T-helper 1 cell treated with Interleukin-12 subunit alpha and Interleukin-12 subunit beta and Interleukin-4 antibody, amounts not matched to agents 30 ng/mL and 1 ng/mL, for 36 hours (primary cell): Measurements from ENCODE around the gene POLL. TPM values are rescaled to one million over a fixed set of nuclear protein-coding genes. Genes with fewer than 3 reads are reported as not detected.

Experiments used
- intact Hi-C: fragments of 100-400 bp; cut with micrococcal nuclease; formaldehyde crosslinking; loops from one replicate; pipeline ENCODE4 v1.15.1; 2024
- total RNA-seq: library from RNA; stranded (reverse); gene quantifications from 2 replicates; pipeline ENCODE4 v1.2.3, GENCODE V29; 2022

The POLL gene
- total RNA-seq, 1 donor from 2014 or later, result 35.4 TPM

DNA sequence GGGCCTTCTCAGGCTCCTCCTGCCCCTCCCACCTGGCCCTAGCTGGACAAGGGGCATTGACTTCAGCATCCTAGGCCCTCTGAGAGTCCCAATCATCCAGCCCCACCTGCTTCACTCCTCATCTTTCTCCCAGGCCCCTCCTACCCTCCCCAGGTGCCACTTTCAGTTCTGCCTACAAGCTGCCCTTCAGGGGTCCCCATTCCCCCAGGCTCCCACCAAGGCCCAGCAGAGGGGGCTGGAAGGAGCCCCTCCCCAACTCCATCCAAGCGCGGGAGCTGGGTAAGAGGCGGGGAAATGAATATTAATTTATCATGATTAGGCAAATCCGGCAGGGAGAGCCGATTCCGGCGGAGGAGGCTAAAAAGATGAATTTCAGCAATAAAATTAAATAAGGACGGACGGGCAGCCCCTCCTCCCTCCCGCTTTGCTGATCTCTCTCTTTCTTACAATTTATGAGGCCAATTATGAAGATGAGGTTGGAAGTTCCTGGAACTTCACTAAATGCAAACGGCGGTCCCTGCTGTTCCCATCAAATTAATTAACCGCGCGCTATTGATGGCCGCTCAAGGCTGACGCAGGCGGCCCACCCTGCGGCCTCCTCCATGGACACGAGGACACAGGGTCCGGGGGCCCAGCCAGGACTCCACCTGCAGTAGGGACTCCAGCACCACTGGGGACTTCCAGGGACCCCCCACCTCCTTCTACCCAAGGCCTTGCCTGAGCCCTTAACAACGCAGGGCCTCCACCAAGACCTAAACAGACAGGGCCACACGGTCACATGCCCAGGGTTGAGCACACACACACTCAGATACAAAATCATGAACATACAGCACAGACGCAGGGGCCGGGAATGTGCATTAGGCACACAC lies 13.9 kb downstream of the POLL start:
- intact Hi-C loops, result no loop called here

DNA sequence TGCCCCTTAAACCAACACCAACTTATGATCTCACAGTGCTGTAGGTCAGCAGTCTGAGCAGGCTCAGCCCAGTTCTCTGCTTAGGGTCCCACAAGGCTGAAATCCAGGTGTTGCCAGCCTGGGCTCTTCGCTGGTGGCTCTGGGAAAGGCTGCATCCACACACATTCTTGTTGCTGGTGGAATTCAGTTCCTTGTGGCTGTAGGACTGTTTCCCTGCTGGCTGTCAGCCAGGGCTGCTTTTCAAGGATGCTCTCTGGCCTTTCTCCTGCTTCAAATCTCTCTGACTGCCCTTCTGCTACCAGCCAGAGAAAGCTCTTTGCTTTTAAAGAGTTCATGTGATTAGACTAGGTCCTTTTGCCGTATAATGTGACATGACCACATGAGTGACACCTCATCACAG lies 15.3 kb downstream of the POLL start:
- intact Hi-C loops, result no loop called here

DNA sequence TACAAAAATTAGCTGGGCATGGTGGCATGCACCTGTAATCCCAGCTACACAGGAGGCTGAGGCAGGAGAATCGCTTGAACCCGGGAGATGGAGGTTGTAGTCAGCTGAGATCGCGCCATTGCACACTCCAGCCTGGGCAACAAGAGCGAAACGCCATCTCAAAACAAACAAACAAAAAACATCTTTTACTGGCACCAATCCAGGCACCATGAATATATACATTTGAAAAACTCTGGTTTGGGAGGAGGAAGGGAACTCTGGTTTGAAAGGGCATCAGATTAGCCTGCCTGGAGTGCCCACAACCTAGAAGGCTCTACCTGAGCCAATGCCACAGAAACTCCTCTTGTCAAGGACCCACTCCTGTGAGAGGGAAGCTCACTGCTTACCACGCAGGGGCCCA lies 15.9 kb downstream of the POLL start:
- intact Hi-C loops, result no loop called here

- intact Hi-C loops, result no loop called here
Measured at GRCh38 chr10:101571271-101571925, 16.7 kb downstream of the POLL start.

DNA sequence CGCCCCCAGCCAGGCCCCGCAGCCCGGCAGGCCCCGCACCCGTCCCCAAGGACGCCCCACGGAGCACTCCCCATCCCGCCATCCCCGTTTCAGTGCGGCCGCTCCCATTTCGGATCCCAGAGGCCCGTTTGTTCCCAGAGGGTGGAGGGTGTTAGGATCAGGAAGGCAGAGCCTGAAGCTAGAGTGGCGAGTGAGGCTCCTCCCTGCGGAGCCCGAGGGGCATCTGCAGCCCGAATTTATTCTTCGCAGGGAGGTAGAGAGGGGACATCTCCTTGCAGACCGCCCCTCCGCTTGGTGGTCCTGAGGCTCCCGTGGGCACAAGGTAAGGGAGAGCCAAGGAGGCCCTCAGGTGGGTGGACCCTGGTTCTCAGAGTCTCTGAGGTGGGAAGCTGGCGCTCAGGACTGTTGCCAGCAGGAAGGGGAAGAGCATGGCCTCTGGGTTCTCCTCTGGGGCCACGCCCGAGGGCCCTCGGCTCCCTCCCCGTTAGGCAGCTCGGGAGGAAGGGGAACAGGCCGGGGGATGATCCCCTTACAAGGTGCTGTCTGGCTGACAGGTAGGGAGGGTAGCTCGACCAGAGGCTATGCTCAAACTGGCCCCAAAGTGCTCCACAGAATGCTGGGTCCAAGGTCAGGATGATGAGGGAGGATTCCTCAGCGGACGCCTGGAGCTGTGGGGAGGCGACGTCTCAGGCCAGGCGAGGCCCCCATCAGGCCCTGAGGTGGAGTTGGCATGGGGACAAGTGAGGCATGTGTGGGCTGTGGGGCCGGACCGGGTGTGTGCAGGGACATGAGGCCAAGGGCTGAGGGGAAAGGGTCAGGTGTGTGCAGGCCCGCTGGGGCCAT lies 17.4 kb downstream of the POLL start:
- intact Hi-C loops, result loop anchor here (1.0 kb wide), 7 partner anchors 18 to 409 kb away; partner anchors contain the start of genes DPCD and POLL

- intact Hi-C loops, result loop anchor here (1.0 kb wide), 8 partner anchors 18 to 409 kb away; partner anchors contain the start of genes DPCD and POLL
Measured at GRCh38 chr10:101569622-101570427, 18.2 kb downstream of the POLL start.

GRCh38 chr10:101569323-101569621 lies 18.8 kb downstream of the POLL start:
- intact Hi-C loops, result loop anchor here (1.0 kb wide), 1 partner anchor 216 kb away; no protein-coding TSS in a partner anchor

- intact Hi-C loops, result no loop called here
Measured at GRCh38 chr10:101568054-101568745, 19.9 kb downstream of the POLL start.

DNA sequence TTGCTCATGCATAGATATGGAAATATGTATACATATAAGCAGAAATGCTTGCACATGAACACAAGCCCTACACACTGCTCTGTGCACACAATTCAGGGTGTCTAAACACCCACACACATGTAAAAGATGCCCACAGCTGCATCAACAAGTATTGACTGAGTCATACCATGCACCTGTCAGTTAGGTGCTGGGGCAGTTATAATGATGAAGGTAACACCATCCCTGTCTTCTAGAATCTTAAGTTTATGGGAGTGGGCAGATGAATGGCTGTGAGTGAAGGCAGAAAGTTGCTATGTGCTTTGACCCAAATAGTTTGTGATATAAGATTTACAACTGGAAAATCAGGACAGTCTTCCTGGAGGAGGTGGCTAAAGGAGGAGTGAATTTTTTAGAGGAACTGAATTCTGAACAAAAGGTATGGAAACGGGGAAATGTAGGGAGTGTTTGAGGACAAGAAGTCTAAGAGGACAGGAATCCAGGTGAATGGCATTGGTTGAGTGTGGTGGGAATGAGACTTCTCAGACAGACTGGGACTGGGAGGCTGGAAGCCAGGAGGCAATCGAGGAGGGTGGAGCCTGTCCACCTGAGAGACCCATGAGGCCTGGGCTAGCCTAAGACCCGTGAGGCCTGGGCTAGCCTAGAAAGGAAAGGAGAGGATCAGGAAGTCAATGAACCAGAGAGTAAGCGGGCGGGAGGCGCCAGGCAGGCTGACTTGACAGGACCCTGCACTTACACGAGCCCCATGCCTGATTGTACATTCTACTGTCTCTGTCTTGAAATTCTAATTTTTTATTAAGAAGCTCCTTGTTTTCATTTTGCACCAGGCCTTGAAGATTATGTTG lies 20.7 kb downstream of the POLL start:
- intact Hi-C loops, result no loop called here

DNA sequence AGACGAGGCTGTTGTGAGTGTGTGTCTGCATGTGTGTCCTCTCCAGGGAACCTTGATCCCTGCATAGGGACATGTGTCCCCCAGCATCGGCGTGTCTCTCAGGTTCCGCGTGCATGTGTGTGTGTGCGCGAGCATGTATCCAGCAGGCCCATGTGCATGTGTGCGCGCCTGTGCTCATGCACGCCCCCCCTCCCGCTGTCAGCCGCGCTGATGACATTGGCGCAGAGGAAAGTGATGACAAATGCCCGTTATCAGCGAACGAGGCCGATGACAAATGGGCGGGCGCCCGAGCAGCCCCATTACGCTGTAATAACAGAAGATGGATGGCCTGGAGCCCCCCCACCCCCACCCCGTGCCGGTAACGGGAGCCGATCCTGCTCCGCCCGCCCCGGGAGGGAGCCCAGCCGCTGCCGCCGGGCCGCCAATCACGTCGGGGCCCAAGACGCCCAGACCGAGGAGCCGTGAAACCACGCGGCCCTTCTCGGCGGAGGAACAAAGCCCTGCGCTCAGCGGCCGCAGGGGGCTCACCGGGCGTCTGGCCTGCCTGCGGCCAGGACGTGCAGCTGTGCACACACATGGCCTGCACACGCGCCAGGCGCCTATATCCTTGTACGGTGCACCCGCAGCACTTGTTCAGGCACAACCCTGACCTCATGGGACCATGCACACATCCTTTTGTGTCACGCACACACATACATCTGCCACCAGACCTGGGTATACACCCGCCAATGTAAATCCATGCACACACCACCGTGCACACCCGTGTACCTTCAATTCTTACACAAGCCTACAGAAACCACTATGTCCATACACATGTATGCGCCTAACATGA lies 21.5 kb downstream of the POLL start:
- intact Hi-C loops, result no loop called here

DNA sequence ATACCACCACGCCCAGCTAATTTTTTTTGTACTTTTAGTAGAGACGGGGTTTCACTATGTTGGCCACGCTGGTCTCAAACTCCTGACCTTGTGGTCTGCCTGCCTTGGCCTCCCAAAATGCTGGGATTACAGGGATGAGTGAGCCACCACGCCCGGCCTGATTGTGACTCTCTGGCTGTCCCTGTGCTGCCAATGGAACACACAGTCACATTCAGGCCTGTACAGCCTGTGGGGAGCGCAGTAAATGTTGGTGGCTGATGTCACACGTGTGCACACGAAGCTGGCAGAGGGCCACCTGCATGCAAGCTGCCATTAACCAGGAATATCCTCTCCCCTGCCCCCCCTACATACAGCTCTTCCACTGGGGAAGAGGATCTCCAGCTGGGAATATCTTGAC lies 22.1 kb downstream of the POLL start:
- intact Hi-C loops, result no loop called here

DNA sequence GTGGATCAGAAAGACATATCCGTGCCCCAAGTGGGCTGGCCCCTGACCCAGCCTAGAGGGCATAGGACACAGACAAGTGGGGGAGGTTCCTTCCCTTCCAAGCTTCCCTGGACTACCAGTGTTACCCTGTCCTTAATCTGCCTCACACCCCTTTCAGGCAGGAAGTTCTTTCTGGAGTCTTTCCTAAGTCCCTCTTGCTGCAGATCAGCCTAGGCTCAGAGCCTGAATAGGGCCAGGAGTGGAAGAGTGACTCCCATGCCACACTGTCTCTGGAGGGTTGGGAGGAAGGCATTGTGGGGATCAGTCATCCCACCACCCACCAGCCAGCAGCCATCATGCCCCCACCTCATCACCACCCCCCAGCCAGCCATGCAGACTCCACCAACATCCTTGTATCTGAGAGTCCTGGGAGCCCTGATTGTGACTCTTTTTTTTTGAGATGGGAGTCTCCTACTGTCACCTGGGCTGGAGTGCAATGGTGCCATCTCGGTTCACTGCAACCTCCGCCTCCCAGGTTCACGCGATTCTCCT lies 22.6 kb downstream of the POLL start:
- intact Hi-C loops, result no loop called here

GRCh38 chr10:101564490-101564991 lies 23.5 kb downstream of the POLL start:
- intact Hi-C loops, result no loop called here

GRCh38 chr10:101563497-101564040 lies 24.5 kb downstream of the POLL start:
- intact Hi-C loops, result no loop called here

GRCh38 chr10:101563007-101563406 lies 25.1 kb downstream of the POLL start:
- intact Hi-C loops, result no loop called here

GRCh38 chr10:101562231-101562630 lies 25.8 kb downstream of the POLL start:
- intact Hi-C loops, result no loop called here

- intact Hi-C loops, result no loop called here
Measured at GRCh38 chr10:101561068-101561915, 26.8 kb downstream of the POLL start.
